Sciatic nerve (tissue), 2 donors: ENCODE measurements around the gene IL1F10. TPM values are rescaled to one million over a fixed set of nuclear protein-coding genes. Genes with fewer than 3 reads are reported as not detected.

Experiments used
- ATAC-seq: fragments of 200-7000 bp; cut with Tn5 transposase; one replicate; pipeline ENCODE4 v1.9.1; 2020; ENCODE audit warnings: mild to moderate bottlenecking, moderate library complexity
- DNase-seq: peaks from one replicate; pipeline ENCODE4 v3.0.0-alpha.2; 2020; ENCODE audit warnings: low spot score
- intact Hi-C: fragments of 100-400 bp; cut with DNase I; formaldehyde crosslinking; loops from one replicate; pipeline ENCODE4 v1.14.2; 2022
- total RNA-seq: library from RNA; stranded (reverse); fragmentation: NEBNext Ultra II Directional; extraction: Animal tissue kit (Norgen Biotek cat#: 25700); gene quantifications from one replicate; pipeline ENCODE4 v1.2.1, GENCODE V29; 2021
- donor health status: DM: no; HTN: no; CAD: no.
- donor health status: DM: no; HTN: no; CAD: no.

The IL1F10 gene
- total RNA-seq, 1 donor from 2014 or later: not detected

DNA sequence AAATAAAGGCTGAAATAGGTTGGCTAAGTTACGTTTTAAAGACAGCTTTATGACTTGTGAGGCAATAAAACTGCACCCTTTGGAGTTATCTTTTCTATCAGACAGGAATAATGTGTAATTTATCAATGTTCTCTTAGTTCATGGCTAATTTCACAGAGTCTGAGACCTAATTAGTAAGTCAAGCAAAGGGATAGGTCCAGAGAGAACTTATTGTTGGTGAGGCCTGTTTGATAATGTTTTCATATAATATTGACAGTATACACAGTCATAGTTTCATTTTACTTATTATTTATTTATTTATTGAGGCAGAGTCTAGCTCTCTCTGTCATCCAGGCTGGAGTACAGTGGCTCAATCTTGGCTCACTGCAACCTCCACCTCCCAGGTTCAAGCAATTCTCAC, 10.7 kb upstream of the IL1F10 start:
- DNase-seq (no peak), ATAC-seq (no peak)
- intact Hi-C loops: no loop called here

GRCh38 chr2:113058411-113058994, 9.3 kb upstream of the IL1F10 start:
- ATAC-seq: no peak
- no peak for DNase-seq
- intact Hi-C loops: no loop called here

GRCh38 chr2:113058998-113059960, 8.5 kb upstream of the IL1F10 start, which contains the start of gene IL36RN:
IL36RN (plus strand) TSS chr2:113059198; CDS start chr2:113059439, 241 bp downstream.
- intact Hi-C loops: no loop called here
- no peak for ATAC-seq
- DNase-seq: no peak

DNA sequence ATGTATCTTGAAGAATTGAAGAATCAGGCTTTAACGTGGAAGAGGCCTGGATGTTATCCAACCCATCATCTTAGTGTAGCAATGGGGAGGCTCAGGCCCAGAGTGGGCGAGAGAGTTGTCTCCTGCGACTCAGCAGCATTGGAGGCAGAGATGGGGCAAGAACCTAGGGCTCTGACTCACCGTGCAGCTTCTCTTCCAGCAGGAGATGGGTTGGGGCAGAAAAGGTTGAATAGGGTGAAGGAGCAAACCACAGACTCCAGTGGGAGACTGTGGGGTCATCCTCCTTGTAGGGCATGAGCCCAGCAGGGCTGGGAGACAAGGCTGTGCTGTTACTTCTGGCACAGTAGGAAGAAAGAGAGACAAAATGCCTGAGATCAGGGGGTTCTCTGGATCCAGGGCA, 7.4 kb upstream of the IL1F10 start:
- DNase-seq (no peak), ATAC-seq (no peak)
- intact Hi-C loops: no loop called here

DNA sequence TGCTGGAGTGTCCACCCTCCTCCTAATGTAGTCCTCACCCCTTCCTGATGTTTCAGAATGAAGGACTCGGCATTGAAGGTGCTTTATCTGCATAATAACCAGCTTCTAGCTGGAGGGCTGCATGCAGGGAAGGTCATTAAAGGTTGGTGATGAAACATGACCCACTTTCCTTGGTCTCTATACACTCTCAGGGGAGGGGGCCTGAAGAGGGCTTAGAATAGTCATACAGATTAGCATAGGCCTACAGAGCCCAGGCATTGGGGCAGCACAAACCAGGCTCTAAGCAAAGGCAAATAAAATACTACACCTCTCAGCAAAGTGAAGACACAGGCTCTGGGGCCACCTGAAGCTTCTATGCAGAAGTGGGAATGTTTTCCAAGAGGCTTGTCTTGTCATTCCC, 7.0 kb upstream of the IL1F10 start:
- ATAC-seq (no peak), DNase-seq (no peak)
- intact Hi-C loops: no loop called here

DNA sequence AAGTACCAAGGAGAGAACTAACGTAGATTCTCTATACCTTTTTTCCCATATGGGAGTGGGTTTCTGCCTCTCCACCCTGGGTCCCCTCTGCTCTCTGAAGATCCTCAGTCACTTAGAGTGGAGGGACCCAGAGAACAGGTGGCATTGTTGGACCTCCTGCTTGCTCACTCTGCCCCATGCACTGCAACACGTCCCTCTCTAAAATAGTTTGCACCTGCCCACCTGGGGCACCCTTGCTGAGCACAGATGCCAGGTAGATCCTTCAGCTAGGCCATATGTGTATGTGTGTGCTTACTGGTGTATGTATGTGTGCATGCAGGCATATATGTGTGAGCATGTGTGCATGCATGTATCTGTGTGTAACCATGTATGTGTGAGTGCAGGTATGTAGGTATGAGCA, 6.5 kb upstream of the IL1F10 start:
- DNase-seq: no peak
- no peak for ATAC-seq
- intact Hi-C loops: no loop called here

GRCh38 chr2:113061896-113062770, 5.6 kb upstream of the IL1F10 start:
- ATAC-seq (no peak), DNase-seq (no peak)
- intact Hi-C loops: no loop called here

- intact Hi-C loops: no loop called here
- no peak for DNase-seq
- ATAC-seq: no peak
Measured at GRCh38 chr2:113064281-113064680, 3.5 kb upstream of the IL1F10 start.

DNA sequence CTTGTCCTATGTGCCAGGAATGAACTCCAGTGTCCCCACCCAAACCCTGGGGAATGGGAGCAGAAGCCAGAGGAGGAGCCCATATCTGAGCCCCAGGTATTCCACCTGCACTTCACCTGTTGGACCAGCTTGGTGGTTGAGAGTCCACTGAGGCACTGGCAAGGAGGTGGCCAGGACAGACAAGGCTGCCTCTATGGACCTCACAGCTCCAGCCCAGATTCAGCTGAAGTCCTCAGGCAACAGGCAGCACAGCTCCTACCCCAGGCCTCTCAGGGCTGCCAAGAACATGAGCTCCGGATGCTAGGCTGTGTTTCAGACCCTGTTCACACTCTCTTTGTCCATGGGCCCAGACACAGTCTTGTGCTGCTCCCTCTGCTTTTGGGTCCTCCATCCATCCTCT, 2.9 kb upstream of the IL1F10 start:
- DNase-seq (no peak), ATAC-seq (no peak)
- intact Hi-C loops: no loop called here

GRCh38 chr2:113068249-113068648, 479 bp downstream of the IL1F10 start:
- no peak for DNase-seq
- intact Hi-C loops: no loop called here
- ATAC-seq: no peak

DNA sequence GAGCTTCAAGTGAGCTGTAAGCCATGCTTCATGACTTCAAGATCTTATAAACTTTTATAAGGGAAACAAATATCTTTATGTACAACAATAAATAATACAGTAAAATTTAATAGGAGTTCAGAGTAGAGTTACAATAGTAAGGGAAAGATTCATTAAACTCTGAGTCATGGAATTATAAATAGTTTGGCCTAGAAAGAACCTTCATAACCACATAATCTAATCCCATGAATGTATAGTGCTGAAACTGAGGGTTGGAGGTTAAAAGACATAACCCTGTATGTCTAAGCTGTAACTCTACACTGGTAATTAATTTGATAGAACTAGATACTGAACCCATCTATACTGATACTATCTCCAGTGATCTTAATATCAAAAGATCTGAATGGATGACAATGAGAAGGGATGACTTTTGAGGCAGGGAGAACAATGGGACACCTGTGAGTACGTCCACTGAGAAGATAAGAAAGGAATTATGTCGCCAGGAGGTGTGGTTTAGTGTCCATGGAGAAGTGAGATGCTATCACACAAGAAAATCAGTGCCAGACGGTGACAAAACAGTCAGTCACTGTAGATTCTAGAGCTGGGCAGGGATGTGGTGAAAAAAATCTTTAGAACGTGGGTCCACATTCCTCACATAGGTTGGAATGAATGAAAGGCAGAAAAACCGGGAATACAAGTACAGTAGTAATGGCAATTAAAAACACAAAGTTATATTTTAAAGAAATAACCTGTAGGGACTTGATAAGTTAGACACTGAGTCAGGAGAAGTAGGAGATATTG, 1.1 kb downstream of the IL1F10 start:
- ATAC-seq (no peak), DNase-seq (no peak)
- intact Hi-C loops: no loop called here

DNA sequence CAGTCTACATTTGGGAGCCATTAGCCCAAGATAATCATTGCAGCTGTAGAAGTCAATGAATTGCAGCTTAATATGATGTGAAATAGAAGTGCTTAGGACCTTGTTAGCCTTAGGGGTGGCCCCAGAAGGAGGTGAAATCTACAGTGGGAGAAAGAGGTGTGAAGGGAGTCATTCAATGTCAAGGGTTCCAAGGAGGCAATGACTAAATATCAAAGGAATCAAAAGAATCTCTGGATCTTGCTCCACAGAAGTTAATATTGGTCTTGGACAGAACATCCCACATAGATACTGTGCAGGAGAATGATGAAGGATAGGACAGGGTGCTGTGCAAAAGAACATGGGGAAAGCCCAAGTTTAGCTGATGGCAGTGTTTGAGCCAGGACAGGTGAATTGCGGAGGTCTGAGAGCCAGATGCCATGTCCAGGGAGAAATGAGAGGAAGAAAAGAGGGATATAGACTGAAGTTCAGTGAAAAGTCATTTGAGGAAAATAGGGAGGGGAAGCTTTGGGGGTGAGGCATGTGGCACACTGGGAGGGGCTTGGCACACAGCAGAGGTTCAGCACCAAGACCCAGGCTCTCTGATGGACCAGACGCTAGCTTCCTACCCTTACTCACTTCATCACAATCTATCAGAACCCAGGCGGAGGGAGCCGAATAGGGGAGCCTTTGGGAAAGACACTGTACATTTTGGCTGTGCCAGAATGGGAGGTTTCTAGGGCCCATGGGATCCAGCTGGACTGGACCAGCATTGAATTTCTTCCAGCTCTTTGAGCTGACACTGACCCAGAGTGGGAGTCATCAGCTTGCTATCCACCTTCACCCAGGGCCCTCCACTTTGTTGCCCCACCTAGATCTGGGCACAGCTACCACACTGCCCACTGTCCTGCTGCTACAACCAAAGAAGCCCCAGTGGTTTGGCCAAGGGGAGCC, 2.2 kb downstream of the IL1F10 start:
- no peak for ATAC-seq
- intact Hi-C loops: no loop called here
- no peak for DNase-seq

- ATAC-seq (no peak), DNase-seq (no peak)
- intact Hi-C loops: no loop called here
Measured at GRCh38 chr2:113070606-113070975, 2.8 kb downstream of the IL1F10 start.

- DNase-seq (no peak), ATAC-seq (no peak)
- intact Hi-C loops: no loop called here
Measured at GRCh38 chr2:113072584-113072983, 4.8 kb downstream of the IL1F10 start.

GRCh38 chr2:113073325-113073834, 5.6 kb downstream of the IL1F10 start:
- DNase-seq: no peak
- intact Hi-C loops: no loop called here

GRCh38 chr2:113075030-113075429, 7.3 kb downstream of the IL1F10 start:
- ATAC-seq: no peak
- intact Hi-C loops: no loop called here
- no peak for DNase-seq

More at GRCh38 chr2:113073325-113073834, 5.6 kb downstream of the IL1F10 start:
- no peak for ATAC-seq

- intact Hi-C loops: no loop called here
- ATAC-seq: no peak
- no peak for DNase-seq
Measured at GRCh38 chr2:113075600-113075999, 7.8 kb downstream of the IL1F10 start.
